CD14-positive monocyte (primary cell): ENCODE data around the gene NEK7. TPM values are rescaled to one million over a fixed set of nuclear protein-coding genes. Genes with fewer than 3 reads are reported as not detected.
"Not testable (repeated sequence)": the region's sequence is repeated elsewhere in the genome, so short reads cannot be mapped to it uniquely, and the experiment has no call there.

ENCODE experiments used
- DNase-seq, 3 donors: peaks; one replicate each; pipeline ENCODE4 v3.0.0-alpha.2; 2011 to 2022
- H2AFZ ChIP-seq: 2 replicates; pipeline ENCODE4 v1.6.0; 2012; ENCODE audit warnings: mild to moderate bottlenecking, low read depth, low read length, inconsistent platforms; ENCODE audit not compliant: insufficient read depth, poor library complexity, severe bottlenecking
- H3K27ac ChIP-seq, 2 donors: 1 replicate in 1 of 2; 2 replicates in 1 of 2; pipeline ENCODE4 v1.5.1; 2012 to 2013; ENCODE audit warnings: low read length in 2 of 2, control low read depth in 1 of 2, inconsistent platforms in 1 of 2, low read depth in 1 of 2, mild to moderate bottlenecking in 1 of 2
- H3K27me3 ChIP-seq, 2 donors: one replicate each; pipeline versions ENCODE4 v1.6.0 to v1.6.1; 2011 to 2013; ENCODE audit warnings: low read length in 2 of 2; ENCODE audit not compliant: control insufficient read depth in 2 of 2, insufficient read depth in 2 of 2
- H3K36me3 ChIP-seq, 2 donors: replicated peaks in 1 of 2; 1 replicate in 1 of 2; 2 replicates in 1 of 2; pipeline versions ENCODE4 v1.5.1 to v1.6.1; 2012 to 2013; ENCODE audit warnings: low read length in 2 of 2, control low read depth in 1 of 2, inconsistent platforms in 1 of 2, mild to moderate bottlenecking in 1 of 2; ENCODE audit not compliant: insufficient read depth in 2 of 2, control insufficient read depth in 1 of 2
- H3K4me1 ChIP-seq, 2 donors: 1 replicate in 1 of 2; 2 replicates in 1 of 2; pipeline versions ENCODE4 v1.5.1 to v1.6.1; 2012 to 2013; ENCODE audit warnings: low read length in 2 of 2, control low read depth in 1 of 2, inconsistent platforms in 1 of 2, mild to moderate bottlenecking in 1 of 2, moderate library complexity in 1 of 2; ENCODE audit not compliant: insufficient read depth in 2 of 2, control insufficient read depth in 1 of 2
- H3K4me2 ChIP-seq: replicated peaks from 2 replicates; pipeline ENCODE3; 2012; ENCODE audit warnings: low read length, moderate library complexity, mild to moderate bottlenecking; ENCODE audit not compliant: poor library complexity, severe bottlenecking; ENCODE audit errors: extremely low read depth
- H3K4me3 ChIP-seq, 3 experiments: fragments of 200-600 bp in 1 of 3; sonication (generic) in 1 of 3; replicated peaks in 1 of 3; 1 replicate in 2 of 3; 2 replicates in 1 of 3; pipeline ENCODE4 v1.5.1; 2011 to 2013; ENCODE audit warnings: low read length in 3 of 3, mild to moderate bottlenecking in 3 of 3, control low read depth in 2 of 3, low read depth in 2 of 3, inconsistent platforms in 1 of 3, moderate library complexity in 1 of 3
- H3K79me2 ChIP-seq: 2 replicates; pipeline ENCODE4 v1.6.0; 2012; ENCODE audit warnings: mild to moderate bottlenecking, control low read depth, inconsistent platforms, low read length, moderate library complexity; ENCODE audit not compliant: insufficient read depth
- H3K9ac ChIP-seq: 2 replicates; pipeline ENCODE4 v1.6.0; 2017; ENCODE audit warnings: low read length, mild to moderate bottlenecking; ENCODE audit not compliant: insufficient read depth, poor library complexity, severe bottlenecking
- H3K9me3 ChIP-seq, 2 donors: replicated peaks in 1 of 2; 1 replicate in 1 of 2; 2 replicates in 1 of 2; pipeline versions ENCODE4 v1.5.1 to v1.6.1; 2012 to 2013; ENCODE audit warnings: low read length in 2 of 2, control low read depth in 1 of 2; ENCODE audit not compliant: control insufficient read depth in 1 of 2, insufficient read depth in 1 of 2
- H4K20me1 ChIP-seq: 2 replicates; pipeline ENCODE4 v1.6.0; 2012; ENCODE audit warnings: mild to moderate bottlenecking, low read length, control low read depth, moderate library complexity; ENCODE audit not compliant: insufficient read depth
- H3K27ac Mint-ChIP-seq, 7 donors: one replicate each; pipeline ENCODE4 v1.8.0; 2020; ENCODE audit warnings: mild to moderate bottlenecking in 7 of 7, mixed read lengths in 7 of 7, moderate library complexity in 6 of 7, inconsistent platforms in 2 of 7
- H3K27me3 Mint-ChIP-seq, 3 donors: one replicate each; pipeline ENCODE4 v1.8.0; 2021 to 2022; ENCODE audit warnings: low read depth in 3 of 3, mild to moderate bottlenecking in 3 of 3, mixed read lengths in 3 of 3, moderate library complexity in 3 of 3, inconsistent platforms in 1 of 3
- H3K36me3 Mint-ChIP-seq, 2 donors: one replicate each; pipeline ENCODE4 v1.8.0; 2020; ENCODE audit warnings: mixed read lengths in 2 of 2, inconsistent platforms in 1 of 2, mild to moderate bottlenecking in 1 of 2
- H3K4me1 Mint-ChIP-seq: one replicate; pipeline ENCODE4 v1.8.0; 2020; ENCODE audit warnings: mild to moderate bottlenecking, mixed read lengths
- H3K4me3 Mint-ChIP-seq, 2 donors: one replicate each; pipeline ENCODE4 v1.8.0; 2020; ENCODE audit warnings: mild to moderate bottlenecking in 2 of 2, mixed read lengths in 2 of 2, moderate library complexity in 1 of 2
- H3K9me3 Mint-ChIP-seq, 7 donors: one replicate each; pipeline ENCODE4 v1.8.0; 2020 to 2022; ENCODE audit warnings: mixed read lengths in 7 of 7, mild to moderate bottlenecking in 6 of 7, moderate library complexity in 6 of 7, inconsistent platforms in 2 of 7
- CTCF ChIP-seq: fragments of 200-600 bp; IDR thresholded peaks from one replicate; pipeline ENCODE4 v1.8.0; 2022; ENCODE audit warnings: antibody characterized with exemption, mild to moderate bottlenecking
- WGBS: methylation state at CpG from one replicate; pipeline ENCODE4 v1.1.5; 2013; ENCODE audit warnings: missing lambda C conversion rate; ENCODE audit not compliant: insufficient coverage; 5-methylcytosine and 5-hydroxymethylcytosine counted together
- intact Hi-C, 2 donors: fragments of 100-400 bp; cut with micrococcal nuclease; formaldehyde crosslinking; loops; one replicate each; pipeline versions ENCODE4 v1.15.0 to v1.15.1; 2023
- polyA plus RNA-seq, 3 donors: library from polyadenylated mRNA; depleted of rRNA in 1 of 3; unstranded in 2 of 3; stranded (reverse) in 1 of 3; fragments of 300-500 nt in 2 of 3; fragments of >200 nt in 1 of 3; fragmentation: Illumina TruSeq in 2 of 3; gene quantifications; 1 replicate in 2 of 3; 2 replicates in 1 of 3; pipeline ENCODE4 v1.2.3, GENCODE V29; 2012 to 2021

NEK7 gene
- polyA plus RNA-seq, 3 donors = 16.0 to 50.1 (median 46.5) TPM

GRCh38 chr1:198191117-198191516, 34.3 kb downstream of the NEK7 start:
- H4K20me1 ChIP-seq = peaks cover 98% of the 10 kb centered on the region
- Mint-ChIP-seq H3K27me3 (peaks cover 0 to 2% (median 0%) of the 10 kb centered on the region in 3 donors), H3K27ac (peak overlapping the region in 2 of 7 donors; percentile 16 to 60), H3K4me1 (peaks cover 30% of the 10 kb centered on the region), H3K4me3 (no peak overlapping the region), H3K36me3 (peaks cover 0 to 3% of the 10 kb centered on the region in 2 donors), H3K9me3 (peaks cover 0 to 5% (median 0%) of the 10 kb centered on the region in 7 donors)
- no peak overlapping the region for H2AFZ ChIP-seq
- H3K4me1 ChIP-seq = no peaks in the 10 kb centered on the region
- no peak overlapping the region for H3K4me3 ChIP-seq
- no peak for TF ChIP-seq CTCF
- peaks cover 94% of the 10 kb centered on the region for H3K79me2 ChIP-seq
- DNase-seq = no peak
- no peak overlapping the region for H3K4me2 ChIP-seq
- H3K36me3 ChIP-seq = no peaks in the 10 kb centered on the region
- no peaks in the 10 kb centered on the region for H3K9me3 ChIP-seq
- intact Hi-C loops = no loop called here
- no peak overlapping the region for H3K9ac ChIP-seq
- H3K27me3 ChIP-seq = no peaks in the 10 kb centered on the region
- no CpG with 5 or more reads among the region's 2 CpGs for WGBS
- H3K27ac ChIP-seq = no peak overlapping the region

GRCh38 chr1:198193871-198194270, 37.1 kb downstream of the NEK7 start:
- H3K9me3 ChIP-seq, H3K36me3 Mint-ChIP-seq, H3K27ac ChIP-seq, H3K36me3 ChIP-seq, H3K27me3 Mint-ChIP-seq, H3K4me3 ChIP-seq, H3K27ac Mint-ChIP-seq, H3K9ac ChIP-seq, H3K4me3 Mint-ChIP-seq, intact Hi-C loops, H3K27me3 ChIP-seq, H2AFZ ChIP-seq, H3K9me3 Mint-ChIP-seq, H3K4me1 ChIP-seq, DNase-seq, H3K4me2 ChIP-seq: not testable (repeated sequence)
- no CpG with 5 or more reads among the region's 1 CpG for WGBS
- H3K4me1 Mint-ChIP-seq = peaks cover 19% of the 10 kb centered on the region
- peaks cover 98% of the 10 kb centered on the region for H4K20me1 ChIP-seq
- H3K79me2 ChIP-seq = peaks cover 93% of the 10 kb centered on the region
